Measurements from ENCODE around the gene BRD3.

GRCh38 chr9:134099123-134099761, 31.4 kb upstream of the BRD3 start:
- TF ChIP-seq, protein P1, sequence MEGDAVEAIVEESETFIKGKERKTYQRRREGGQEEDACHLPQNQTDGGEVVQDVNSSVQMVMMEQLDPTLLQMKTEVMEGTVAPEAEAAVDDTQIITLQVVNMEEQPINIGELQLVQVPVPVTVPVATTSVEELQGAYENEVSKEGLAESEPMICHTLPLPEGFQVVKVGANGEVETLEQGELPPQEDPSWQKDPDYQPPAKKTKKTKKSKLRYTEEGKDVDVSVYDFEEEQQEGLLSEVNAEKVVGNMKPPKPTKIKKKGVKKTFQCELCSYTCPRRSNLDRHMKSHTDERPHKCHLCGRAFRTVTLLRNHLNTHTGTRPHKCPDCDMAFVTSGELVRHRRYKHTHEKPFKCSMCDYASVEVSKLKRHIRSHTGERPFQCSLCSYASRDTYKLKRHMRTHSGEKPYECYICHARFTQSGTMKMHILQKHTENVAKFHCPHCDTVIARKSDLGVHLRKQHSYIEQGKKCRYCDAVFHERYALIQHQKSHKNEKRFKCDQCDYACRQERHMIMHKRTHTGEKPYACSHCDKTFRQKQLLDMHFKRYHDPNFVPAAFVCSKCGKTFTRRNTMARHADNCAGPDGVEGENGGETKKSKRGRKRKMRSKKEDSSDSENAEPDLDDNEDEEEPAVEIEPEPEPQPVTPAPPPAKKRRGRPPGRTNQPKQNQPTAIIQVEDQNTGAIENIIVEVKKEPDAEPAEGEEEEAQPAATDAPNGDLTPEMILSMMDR (IDR thresholded peaks at IDR 0.05): peak; percentile 53 to 79 (median 68)
- TF ChIP-seq POLR2AphosphoS5 (IDR thresholded peaks at IDR 0.05) (no peak), EP300 (IDR thresholded peaks at IDR 0.05) (no peak)
